ENCODE results near the gene SNAPC5.

DNA sequence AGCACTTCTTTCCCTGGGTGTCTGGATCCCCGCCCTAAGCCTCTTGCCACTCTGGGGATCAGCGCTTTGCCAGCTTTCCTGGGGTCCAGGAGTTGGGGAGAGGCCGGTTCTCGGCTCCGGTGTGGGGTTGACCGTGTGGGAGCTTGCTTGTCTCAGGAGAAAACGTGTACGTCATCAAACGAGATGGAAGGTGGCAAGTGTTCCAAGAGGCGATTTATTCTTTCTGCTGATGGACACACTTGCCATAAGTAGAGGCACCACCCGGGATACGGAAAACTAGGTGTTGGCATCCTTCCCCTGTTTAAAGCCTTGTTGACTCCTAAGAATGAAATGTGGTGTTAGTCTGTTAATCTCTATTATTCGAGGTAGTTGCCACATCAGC lies 7.9 kb upstream of the SNAPC5 start:
- TF ChIP-seq POLR2AphosphoS5 (IDR thresholded peaks at IDR 0.05; ENCODE audit: borderline replicate concordance, low read depth, low read length), result no peak
- TF ChIP-seq EZH2 (IDR thresholded peaks at IDR 0.05), result no peak
